Astrocyte of the spinal cord (primary cell): ENCODE data around the gene ING1.
"Not testable (repeated sequence)": the region's sequence is repeated elsewhere in the genome, so short reads cannot be mapped to it uniquely, and the experiment has no call there.

Experiments
- DNase-seq: peaks from one replicate; pipeline ENCODE4 v3.0.0; 2011; ENCODE audit warnings: low read depth, low spot score
- H3K4me3 ChIP-seq: 2 replicates; pipeline ENCODE4 v1.5.1; 2011; ENCODE audit warnings: low read depth, mild to moderate bottlenecking, low read length, moderate library complexity
- in situ Hi-C: cut with HindIII; loops from 2 replicates; pipeline ENCODE4 v1.10.0; 2017; ENCODE audit warnings: low sequenced_read_pairs
- TF ChIP-seq, protein P1 (sequence below): IDR thresholded peaks from 2 replicates; pipeline ENCODE4 v1.5.1; 2012; ENCODE audit warnings: low read depth, mild to moderate bottlenecking, low read length, inconsistent platforms

Gene ING1

DNA sequence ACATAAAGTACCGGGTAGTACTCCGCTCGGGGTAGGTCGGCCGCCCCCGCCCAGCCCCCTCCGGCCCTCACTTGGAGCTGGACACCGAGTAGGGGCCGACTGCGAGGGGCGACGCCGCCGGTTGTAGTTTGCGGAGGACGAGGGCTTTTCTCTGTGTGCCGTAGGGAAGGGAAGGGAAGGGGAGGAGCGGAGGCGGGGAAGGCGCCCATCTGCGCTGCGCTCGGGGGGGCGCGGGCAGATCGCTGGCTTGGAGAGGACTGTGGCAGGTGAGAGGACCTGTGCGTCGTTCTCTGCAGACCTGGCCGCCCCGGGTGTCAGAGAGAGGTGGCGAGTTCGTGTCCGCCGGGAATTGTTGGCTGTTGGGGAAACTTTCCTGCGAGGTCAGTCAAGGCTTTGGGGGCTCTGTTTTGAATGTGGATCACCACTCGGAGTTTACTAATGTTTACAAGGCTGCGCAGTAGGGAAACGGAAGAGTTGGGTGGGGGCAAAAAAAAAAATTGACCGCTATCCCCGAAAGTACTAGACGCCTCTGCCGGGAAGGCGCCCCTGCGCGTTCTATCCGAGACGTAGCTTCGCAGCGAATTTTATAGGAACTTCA, 1.4 kb downstream of the ING1 start:
- TF ChIP-seq, protein P1, sequence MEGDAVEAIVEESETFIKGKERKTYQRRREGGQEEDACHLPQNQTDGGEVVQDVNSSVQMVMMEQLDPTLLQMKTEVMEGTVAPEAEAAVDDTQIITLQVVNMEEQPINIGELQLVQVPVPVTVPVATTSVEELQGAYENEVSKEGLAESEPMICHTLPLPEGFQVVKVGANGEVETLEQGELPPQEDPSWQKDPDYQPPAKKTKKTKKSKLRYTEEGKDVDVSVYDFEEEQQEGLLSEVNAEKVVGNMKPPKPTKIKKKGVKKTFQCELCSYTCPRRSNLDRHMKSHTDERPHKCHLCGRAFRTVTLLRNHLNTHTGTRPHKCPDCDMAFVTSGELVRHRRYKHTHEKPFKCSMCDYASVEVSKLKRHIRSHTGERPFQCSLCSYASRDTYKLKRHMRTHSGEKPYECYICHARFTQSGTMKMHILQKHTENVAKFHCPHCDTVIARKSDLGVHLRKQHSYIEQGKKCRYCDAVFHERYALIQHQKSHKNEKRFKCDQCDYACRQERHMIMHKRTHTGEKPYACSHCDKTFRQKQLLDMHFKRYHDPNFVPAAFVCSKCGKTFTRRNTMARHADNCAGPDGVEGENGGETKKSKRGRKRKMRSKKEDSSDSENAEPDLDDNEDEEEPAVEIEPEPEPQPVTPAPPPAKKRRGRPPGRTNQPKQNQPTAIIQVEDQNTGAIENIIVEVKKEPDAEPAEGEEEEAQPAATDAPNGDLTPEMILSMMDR, result peak; percentile 7
- H3K4me3 ChIP-seq, result peak overlapping the region; percentile 84
- in situ Hi-C loops, result no loop called here
- peak; percentile 47 for DNase-seq

DNA sequence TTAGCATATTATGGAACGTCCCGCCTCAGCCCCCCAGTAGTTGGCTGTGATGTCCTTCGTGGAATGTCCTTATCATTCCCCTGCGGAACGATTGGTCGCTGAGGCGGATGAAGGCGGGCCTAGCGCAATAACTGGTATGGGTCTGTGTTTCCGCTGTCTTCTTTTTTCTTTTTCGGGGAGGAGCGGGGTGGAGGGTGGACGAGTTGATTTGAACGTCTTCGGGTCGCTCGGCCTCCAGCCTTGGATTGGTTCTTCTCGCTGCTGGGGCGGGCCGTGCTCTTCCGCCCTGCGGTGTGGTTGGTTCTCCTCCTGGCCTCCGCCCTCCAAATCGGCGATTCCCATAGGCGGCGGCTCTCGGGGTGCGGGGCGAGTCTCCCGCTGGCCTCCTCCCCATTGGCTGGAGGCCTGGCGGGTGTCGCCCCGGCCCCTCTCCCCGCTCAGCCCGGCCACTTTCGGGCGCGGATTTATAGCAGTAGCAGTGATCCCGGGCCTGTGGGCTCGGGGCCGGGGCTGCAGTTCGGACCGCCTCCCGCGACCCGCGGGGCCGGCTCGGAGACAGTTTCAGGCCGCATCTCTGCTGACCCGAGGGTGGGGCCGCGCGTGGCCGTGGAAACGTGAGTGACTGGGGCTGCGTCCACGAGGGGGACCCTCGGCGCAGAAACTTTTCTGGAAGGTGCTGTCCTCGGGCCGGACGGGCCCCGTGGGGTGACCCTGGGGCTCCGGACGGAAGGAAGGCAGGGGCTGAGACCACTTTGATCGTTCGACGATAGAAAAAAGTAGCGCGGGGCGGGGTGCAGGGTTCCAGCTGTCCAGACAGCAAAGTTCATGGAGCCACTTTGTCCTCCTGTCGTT, 2.1 kb downstream of the ING1 start:
- TF ChIP-seq, protein P1, result no peak
- H3K4me3 ChIP-seq, result peak overlapping the region; percentile 92
- DNase-seq, result peak; percentile 100
- in situ Hi-C loops, result no loop called here

DNA sequence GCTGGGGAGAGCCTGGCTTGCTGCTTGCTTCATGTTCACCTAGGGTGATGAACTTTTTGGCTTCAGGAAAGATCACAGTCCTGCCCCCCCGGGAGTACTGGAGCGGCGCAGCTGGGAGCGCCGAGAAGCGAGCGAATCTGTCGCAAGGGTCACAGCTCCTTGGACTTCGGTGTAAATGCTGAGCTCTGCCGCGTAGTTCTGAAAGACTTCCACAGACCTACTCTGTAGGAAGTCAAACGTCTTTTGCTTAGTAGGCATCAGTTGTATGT, 2.7 kb downstream of the ING1 start:
- peak; percentile 22 for DNase-seq
- in situ Hi-C loops, result no loop called here
- TF ChIP-seq, protein P1, result no peak
- peak overlapping the region; percentile 92 for H3K4me3 ChIP-seq

DNA sequence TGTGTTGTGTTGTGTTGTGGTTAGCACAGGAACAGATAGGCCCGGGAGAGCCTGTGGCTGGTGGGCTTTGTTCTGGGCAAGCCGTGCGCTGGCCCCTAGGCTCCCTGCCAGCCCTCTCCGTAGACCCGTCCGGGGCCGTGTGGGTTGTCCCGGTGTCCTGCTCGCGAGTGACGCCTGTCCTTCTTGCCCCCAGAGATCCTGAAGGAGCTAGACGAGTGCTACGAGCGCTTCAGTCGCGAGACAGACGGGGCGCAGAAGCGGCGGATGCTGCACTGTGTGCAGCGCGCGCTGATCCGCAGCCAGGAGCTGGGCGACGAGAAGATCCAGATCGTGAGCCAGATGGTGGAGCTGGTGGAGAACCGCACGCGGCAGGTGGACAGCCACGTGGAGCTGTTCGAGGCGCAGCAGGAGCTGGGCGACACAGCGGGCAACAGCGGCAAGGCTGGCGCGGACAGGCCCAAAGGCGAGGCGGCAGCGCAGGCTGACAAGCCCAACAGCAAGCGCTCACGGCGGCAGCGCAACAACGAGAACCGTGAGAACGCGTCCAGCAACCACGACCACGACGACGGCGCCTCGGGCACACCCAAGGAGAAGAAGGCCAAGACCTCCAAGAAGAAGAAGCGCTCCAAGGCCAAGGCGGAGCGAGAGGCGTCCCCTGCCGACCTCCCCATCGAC, 5.7 kb downstream of the ING1 start:
- DNase-seq, result no peak
- in situ Hi-C loops, result no loop called here
- no peak overlapping the region for H3K4me3 ChIP-seq
- TF ChIP-seq, protein P1, result no peak

DNA sequence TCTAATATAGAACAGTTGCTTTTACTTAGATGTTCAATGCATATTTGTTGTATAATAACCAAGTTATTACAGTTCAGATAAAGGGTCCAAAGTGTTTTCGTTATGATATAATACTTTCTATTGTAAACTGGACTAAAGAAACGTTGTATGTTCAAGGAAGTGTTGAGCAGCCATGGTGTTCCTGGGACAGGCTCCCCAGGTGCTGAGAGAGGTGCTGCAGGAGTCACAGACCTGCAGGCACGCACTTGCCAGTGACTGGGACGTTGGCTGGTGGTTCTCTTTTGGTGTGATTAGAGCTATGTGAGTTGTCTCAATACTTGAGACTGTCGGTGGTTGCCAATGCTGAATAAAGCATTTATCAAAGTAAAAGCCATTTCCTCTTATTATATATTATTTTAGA, 9.5 kb downstream of the ING1 start:
- TF ChIP-seq, protein P1, result no peak
- H3K4me3 ChIP-seq, result no peak overlapping the region
- no peak for DNase-seq
- in situ Hi-C loops, result no loop called here

DNA sequence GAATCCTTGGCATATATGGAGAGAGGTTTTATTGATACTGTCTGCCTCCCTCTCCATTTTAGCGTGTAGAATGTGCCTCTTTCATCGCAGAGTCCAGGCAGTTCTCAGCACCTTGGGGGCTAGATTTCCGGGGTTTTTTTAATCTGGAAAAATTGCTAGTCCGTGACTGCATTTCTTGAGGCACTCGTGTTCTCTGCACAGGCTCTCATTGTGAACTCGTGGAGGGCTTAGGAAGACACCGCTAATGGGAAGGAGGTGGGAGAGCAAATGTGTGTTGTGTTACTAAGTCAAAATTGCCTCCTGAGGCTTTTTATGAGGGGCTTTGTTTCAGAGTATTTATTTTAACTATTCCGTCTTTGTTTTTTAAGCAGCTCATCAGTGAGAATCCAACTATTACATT, 10.1 kb downstream of the ING1 start:
- in situ Hi-C loops, result no loop called here

DNA sequence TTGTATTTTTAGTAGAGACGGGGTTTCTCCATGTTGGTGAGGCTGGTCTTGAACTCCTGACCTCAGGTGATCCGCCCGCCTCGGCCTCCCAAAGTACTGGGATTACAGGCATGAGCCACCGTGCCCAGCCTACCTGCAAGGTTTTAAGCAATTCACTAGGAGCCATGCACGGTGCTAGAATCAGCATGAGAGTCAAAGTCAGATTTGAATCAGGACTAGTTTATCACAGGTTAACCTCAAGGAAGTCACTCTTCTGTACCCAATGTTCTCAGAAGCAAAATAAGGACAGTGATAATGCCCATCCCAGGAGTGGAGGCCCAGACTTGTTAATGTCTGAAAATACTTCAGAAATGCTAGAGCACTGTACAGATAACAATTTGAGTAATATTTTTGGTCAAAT, 12.7 kb downstream of the ING1 start:
- in situ Hi-C loops, H3K4me3 ChIP-seq, DNase-seq: not testable (repeated sequence)

More for the DNA sequence above, 10.1 kb downstream of the ING1 start:
- TF ChIP-seq, protein P1, result no peak
- DNase-seq, result no peak
- no peak overlapping the region for H3K4me3 ChIP-seq
